Left ventricle myocardium superior (tissue), 1 donor: ENCODE measurements around the gene JPH3. TPM values are rescaled to one million over a fixed set of nuclear protein-coding genes. Genes with fewer than 3 reads are reported as not detected.

ENCODE experiments used
- ATAC-seq: fragments of 200-7000 bp; cut with Tn5 transposase; one replicate; pipeline ENCODE4 v1.9.1; 2020; ENCODE audit warnings: mild to moderate bottlenecking, moderate library complexity
- DNase-seq: peaks from one replicate; pipeline ENCODE4 v3.0.0-alpha.2; 2020
- intact Hi-C: fragments of 100-400 bp; cut with micrococcal nuclease; formaldehyde crosslinking; loops from one replicate; pipeline ENCODE4 v1.11.0; 2022
- total RNA-seq: library from RNA; stranded (reverse); fragmentation: NEBNext Ultra II Directional; extraction: Animal tissue kit (Norgen Biotek cat#: 25700); gene quantifications from one replicate; pipeline ENCODE4 v1.2.1, GENCODE V29; 2021
- donor health status: DM: no; HTN: yes; CAD: no; lungs with severe emphysema.

Gene JPH3
- total RNA-seq, 1 donor from 2014 or later: 0.12 TPM

GRCh38 chr16:87741700-87742415 is 139.6 kb downstream of the JPH3 start:
- ATAC-seq (no peak), DNase-seq (no peak)
- intact Hi-C loops: no loop called here

GRCh38 chr16:87742781-87743490 is 140.6 kb downstream of the JPH3 start:
- ATAC-seq (no peak), DNase-seq (no peak)
- intact Hi-C loops: no loop called here

GRCh38 chr16:87744750-87745514 is 142.6 kb downstream of the JPH3 start:
- intact Hi-C loops: no loop called here

DNA sequence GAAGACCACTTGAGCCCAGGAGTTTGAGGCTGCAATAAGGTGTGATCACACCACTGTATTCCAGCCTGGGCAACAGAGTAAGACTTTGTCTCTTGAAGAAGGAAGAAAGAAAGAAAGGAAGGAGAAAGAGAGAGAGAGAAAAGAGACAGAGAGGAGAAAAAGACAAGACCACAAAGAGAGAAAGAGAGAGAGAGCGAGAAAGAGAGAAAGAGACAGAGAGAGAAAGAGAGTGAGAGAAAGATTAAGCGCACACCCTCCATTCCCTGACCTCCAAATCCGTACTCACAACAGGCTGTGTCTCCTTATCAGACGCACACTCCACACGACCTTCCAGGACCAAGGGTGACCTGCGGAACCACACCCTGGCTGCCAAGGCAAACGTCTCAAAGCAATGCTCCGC is 143.9 kb downstream of the JPH3 start:
- intact Hi-C loops: no loop called here
- DNase-seq (no peak), ATAC-seq (no peak)

More at GRCh38 chr16:87744750-87745514, 142.6 kb downstream of the JPH3 start:
- DNase-seq (no peak), ATAC-seq (no peak)

Other genes starting within 250 kb of the JPH3 start
- gene FBXO31, start 218.7 kb upstream of the JPH3 start, total RNA-seq: 71.7 TPM
- gene MAP1LC3B, start 210.2 kb upstream of the JPH3 start, total RNA-seq: 134 TPM
- 16.7 TPM for gene ZCCHC14, start 109.5 kb upstream of the JPH3 start, total RNA-seq
- gene KLHDC4, start 163.5 kb downstream of the JPH3 start, total RNA-seq: 11.6 TPM